Measurements from ENCODE around the gene SPATS1. TPM values are rescaled to one million over a fixed set of nuclear protein-coding genes. Genes with fewer than 3 reads are reported as not detected.
"Not testable (repeated sequence)": the region's sequence is repeated elsewhere in the genome, so short reads cannot be mapped to it uniquely, and the experiment has no call there.

Gene SPATS1
- total RNA-seq, 4 donors from 2014 or later = not detected

DNA sequence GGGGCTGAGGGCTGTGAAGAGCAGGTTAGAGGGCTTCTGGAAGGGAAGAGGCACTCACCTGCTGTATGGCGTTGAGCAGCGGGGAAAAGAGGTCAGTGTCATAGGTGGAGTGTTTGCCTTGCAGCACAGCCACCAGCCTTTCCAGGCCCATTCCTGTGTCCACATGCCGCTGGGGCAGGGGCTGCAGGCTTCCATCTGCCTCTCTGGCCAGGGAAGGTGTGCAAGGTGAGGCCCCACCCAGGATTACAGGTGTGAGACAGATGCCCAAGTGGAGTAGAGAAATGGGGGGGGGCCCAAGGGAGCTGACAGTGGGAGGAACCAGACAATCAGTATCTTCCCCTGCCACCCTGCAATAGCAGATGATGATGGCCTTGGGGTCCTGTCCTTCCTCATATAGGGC lies 32.2 kb upstream of the SPATS1 start:
- Histone ChIP-seq H3K9me3 (no peaks in the 10 kb centered on the region), H3K4me1 (peaks cover 0 to 15% (median 9%) of the 10 kb centered on the region in 4 donors), H3K27me3 (no peaks in the 10 kb centered on the region), H3K36me3 (peaks cover 0 to 66% (median 22%) of the 10 kb centered on the region in 3 donors), H3K27ac (no peak overlapping the region), H3K4me3 (no peak overlapping the region)
- TF ChIP-seq, protein P1, sequence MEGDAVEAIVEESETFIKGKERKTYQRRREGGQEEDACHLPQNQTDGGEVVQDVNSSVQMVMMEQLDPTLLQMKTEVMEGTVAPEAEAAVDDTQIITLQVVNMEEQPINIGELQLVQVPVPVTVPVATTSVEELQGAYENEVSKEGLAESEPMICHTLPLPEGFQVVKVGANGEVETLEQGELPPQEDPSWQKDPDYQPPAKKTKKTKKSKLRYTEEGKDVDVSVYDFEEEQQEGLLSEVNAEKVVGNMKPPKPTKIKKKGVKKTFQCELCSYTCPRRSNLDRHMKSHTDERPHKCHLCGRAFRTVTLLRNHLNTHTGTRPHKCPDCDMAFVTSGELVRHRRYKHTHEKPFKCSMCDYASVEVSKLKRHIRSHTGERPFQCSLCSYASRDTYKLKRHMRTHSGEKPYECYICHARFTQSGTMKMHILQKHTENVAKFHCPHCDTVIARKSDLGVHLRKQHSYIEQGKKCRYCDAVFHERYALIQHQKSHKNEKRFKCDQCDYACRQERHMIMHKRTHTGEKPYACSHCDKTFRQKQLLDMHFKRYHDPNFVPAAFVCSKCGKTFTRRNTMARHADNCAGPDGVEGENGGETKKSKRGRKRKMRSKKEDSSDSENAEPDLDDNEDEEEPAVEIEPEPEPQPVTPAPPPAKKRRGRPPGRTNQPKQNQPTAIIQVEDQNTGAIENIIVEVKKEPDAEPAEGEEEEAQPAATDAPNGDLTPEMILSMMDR (IDR thresholded peaks at IDR 0.05) = no peak
- TF ChIP-seq EP300 (IDR thresholded peaks at IDR 0.05) (no peak), POLR2A (IDR thresholded peaks at IDR 0.05) (no peak)
- DNase-seq (ENCODE audit: low spot score in 2 of 2) = no peak
- WGBS, 2 donors = 89 to 92% methylated on average over 3 of the region's 3 CpGs

DNA sequence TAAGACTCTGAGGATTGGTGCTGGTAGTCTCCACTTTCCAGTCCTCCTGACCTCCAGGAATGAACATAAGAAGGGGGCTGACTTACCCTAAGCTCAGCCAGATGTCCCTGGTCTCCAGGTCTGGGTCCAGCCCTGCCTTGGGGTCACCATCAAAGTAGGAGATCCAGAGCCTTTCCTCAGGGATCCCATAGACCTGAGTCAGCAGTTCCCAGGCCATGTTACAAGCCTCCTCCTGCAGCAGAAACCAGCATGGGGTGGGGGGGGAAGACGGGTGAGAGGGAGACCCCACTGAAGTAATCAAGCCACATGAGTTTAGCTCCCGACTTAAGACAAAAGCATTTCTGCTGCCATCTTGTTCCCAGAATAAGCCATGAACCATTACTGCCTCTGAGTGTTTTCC lies 31.1 kb upstream of the SPATS1 start:
- Histone ChIP-seq H3K4me3 (no peak overlapping the region), H3K9me3 (no peaks in the 10 kb centered on the region), H3K27ac (no peak overlapping the region), H3K27me3 (no peaks in the 10 kb centered on the region), H3K36me3 (peaks cover 0 to 55% (median 22%) of the 10 kb centered on the region in 3 donors), H3K4me1 (peaks cover 0 to 15% (median 9%) of the 10 kb centered on the region in 4 donors)
- DNase-seq (ENCODE audit: low spot score in 2 of 2) = no peak
- TF ChIP-seq, protein P1 (IDR thresholded peaks at IDR 0.05) = no peak
- TF ChIP-seq POLR2A (IDR thresholded peaks at IDR 0.05) = no peak
- no peak for TF ChIP-seq EP300 (IDR thresholded peaks at IDR 0.05)
- WGBS, 2 donors = 75 to 80% methylated on average over 2 of the region's 2 CpGs

DNA sequence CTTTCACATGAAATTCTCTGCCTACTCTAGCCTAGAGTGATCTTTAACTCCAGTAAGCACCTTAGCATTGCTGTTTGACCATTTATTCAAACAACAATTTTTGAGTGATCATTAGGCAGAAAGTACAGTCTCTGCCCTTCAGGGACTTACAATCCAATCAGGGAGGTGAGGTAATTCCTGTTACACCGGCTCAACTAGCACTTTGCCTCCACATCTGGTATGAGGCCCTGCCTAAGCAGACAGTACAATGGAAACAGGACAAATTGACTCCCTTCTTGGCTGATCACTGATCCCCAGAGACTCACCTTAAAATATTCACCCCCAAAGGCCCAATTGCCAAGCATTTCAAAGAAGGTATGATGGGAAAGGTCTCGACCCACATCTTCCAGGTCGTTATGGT lies 30.7 kb upstream of the SPATS1 start:
- H3K4me1 ChIP-seq = peaks cover 0 to 15% (median 9%) of the 10 kb centered on the region in 4 donors
- no peak overlapping the region for H3K27ac ChIP-seq
- H3K27me3 ChIP-seq = no peaks in the 10 kb centered on the region
- H3K4me3 ChIP-seq = no peak overlapping the region
- DNase-seq (ENCODE audit: low spot score in 2 of 2) = no peak
- peaks cover 0 to 51% (median 22%) of the 10 kb centered on the region in 3 donors for H3K36me3 ChIP-seq
- TF ChIP-seq POLR2A (IDR thresholded peaks at IDR 0.05) (no peak), EP300 (IDR thresholded peaks at IDR 0.05) (no peak)
- TF ChIP-seq, protein P1 (IDR thresholded peaks at IDR 0.05) = no peak
- WGBS, 2 donors = 77 to 79% methylated on average over 3 of the region's 3 CpGs
- no peaks in the 10 kb centered on the region for H3K9me3 ChIP-seq

GRCh38 chr6:44312901-44313788 lies 29.3 kb upstream of the SPATS1 start, which contains the start of gene AARS2:
AARS2 (minus strand) TSS chr6:44313347; CDS start chr6:44313323, 24 bp downstream.
- peak; percentile 64 to 82 for DNase-seq (ENCODE audit: low spot score in 2 of 2)
- H3K4me1 ChIP-seq = peaks cover 0 to 15% (median 9%) of the 10 kb centered on the region in 4 donors
- H3K27ac ChIP-seq = peak within 1 kb of the TSS; percentile 37 to 84 (median 81)
- WGBS, 2 donors = 4 to 5% methylated on average over 31 to 42 of the region's 52 CpGs
- no peaks in the 10 kb centered on the region for H3K27me3 ChIP-seq
- H3K9me3 ChIP-seq = no peaks in the 10 kb centered on the region
- TF ChIP-seq, protein P1 (IDR thresholded peaks at IDR 0.05) = peak; percentile 92 to 98 (median 95)
- TF ChIP-seq EP300 (IDR thresholded peaks at IDR 0.05) (peak; percentile 65 to 88), POLR2A (IDR thresholded peaks at IDR 0.05) (peak in 1 of 2 donors; percentile 37)
- peaks cover 0 to 37% (median 19%) of the 10 kb centered on the region in 3 donors for H3K36me3 ChIP-seq
- H3K4me3 ChIP-seq = peak within 1 kb of the TSS; percentile 69 to 84 (median 77)

DNA sequence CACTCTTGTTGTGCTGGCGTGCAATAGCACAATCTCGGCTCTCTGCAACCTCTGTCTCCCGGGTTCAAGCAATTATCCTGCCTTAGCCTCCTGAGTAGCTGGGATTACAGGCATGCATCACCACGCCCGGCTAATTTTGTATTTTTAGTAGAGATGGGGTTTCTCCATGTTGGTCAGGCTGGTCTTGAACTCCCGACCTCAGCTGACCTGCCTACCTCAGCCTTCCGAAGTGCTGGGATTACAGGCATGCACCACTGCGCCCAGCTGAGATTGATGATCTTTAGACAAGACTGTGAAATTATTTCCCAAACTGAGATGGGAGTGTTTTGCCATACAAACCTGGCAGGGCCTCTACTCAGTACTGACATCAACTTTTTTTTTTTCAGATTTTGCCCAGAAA lies 27.8 kb upstream of the SPATS1 start:
- DNase-seq (ENCODE audit: low spot score in 2 of 2); H3K27me3 ChIP-seq; H3K27ac ChIP-seq; H3K4me3 ChIP-seq; H3K9me3 ChIP-seq: not testable (repeated sequence)
- Histone ChIP-seq H3K4me1 (peaks cover 0 to 15% (median 9%) of the 10 kb centered on the region in 4 donors), H3K36me3 (peaks cover 0 to 22% (median 18%) of the 10 kb centered on the region in 3 donors)
- WGBS, 2 donors = 90% methylated on average over 8 of the region's 8 CpGs

Data from tibial nerve (tissue), 4 donors.